GM23248 (cell line): ENCODE measurements around the gene ZNF785. TPM values are rescaled to one million over a fixed set of nuclear protein-coding genes. Genes with fewer than 3 reads are reported as not detected.
"Not testable (repeated sequence)": the region's sequence is repeated elsewhere in the genome, so short reads cannot be mapped to it uniquely, and the experiment has no call there.

Experiments used
- DNase-seq: peaks from one replicate; pipeline ENCODE4 v3.0.0-alpha.2; 2015
- H2AFZ ChIP-seq: fragments of 200-600 bp; sonication (generic); 2 replicates; pipeline ENCODE4 v1.6.1; 2016; ENCODE audit warnings: antibody characterized with exemption
- H3F3A ChIP-seq: fragments of 200-600 bp; sonication (generic); 2 replicates; pipeline ENCODE4 v1.6.1; 2016; ENCODE audit warnings: mild to moderate bottlenecking, antibody characterized with exemption, mixed run types; ENCODE audit not compliant: insufficient read depth
- H3K27ac ChIP-seq: fragments of 200-600 bp; sonication (generic); 2 replicates; pipeline ENCODE4 v1.5.1; 2016; ENCODE audit warnings: mild to moderate bottlenecking
- H3K27me3 ChIP-seq: fragments of 200-600 bp; sonication (generic); replicated peaks from 2 replicates; pipeline ENCODE4 v1.6.1; 2016; ENCODE audit warnings: mild to moderate bottlenecking; ENCODE audit not compliant: insufficient read depth
- H3K36me3 ChIP-seq: fragments of 200-600 bp; sonication (generic); 2 replicates; pipeline ENCODE4 v1.6.1; 2016; ENCODE audit warnings: low read depth, mild to moderate bottlenecking
- H3K4me1 ChIP-seq: fragments of 200-600 bp; sonication (generic); 2 replicates; pipeline ENCODE4 v1.6.1; 2016; ENCODE audit warnings: mild to moderate bottlenecking; ENCODE audit not compliant: insufficient read depth
- H3K4me2 ChIP-seq: fragments of 200-600 bp; sonication (generic); one replicate; pipeline ENCODE4 v1.6.1; 2016; ENCODE audit warnings: mild to moderate bottlenecking; ENCODE audit not compliant: unreplicated experiment
- H3K4me3 ChIP-seq: fragments of 200-600 bp; sonication (generic); 2 replicates; pipeline ENCODE4 v1.5.1; 2016; ENCODE audit warnings: mild to moderate bottlenecking
- H3K79me2 ChIP-seq: fragments of 200-600 bp; sonication (generic); 2 replicates; pipeline ENCODE4 v1.6.1; 2016; ENCODE audit warnings: mild to moderate bottlenecking; ENCODE audit not compliant: insufficient read depth
- H3K9ac ChIP-seq: fragments of 200-600 bp; sonication (generic); 2 replicates; pipeline ENCODE4 v1.6.1; 2016; ENCODE audit warnings: mild to moderate bottlenecking
- H3K9me2 ChIP-seq: fragments of 200-600 bp; sonication (generic); 2 replicates; pipeline ENCODE4 v1.6.1; 2016; ENCODE audit warnings: mixed run types, mild to moderate bottlenecking, moderate library complexity; ENCODE audit not compliant: insufficient read depth
- H3K9me3 ChIP-seq: fragments of 200-600 bp; sonication (generic); one replicate; pipeline ENCODE4 v1.6.1; 2017; ENCODE audit warnings: low read depth
- H4K20me1 ChIP-seq: fragments of 200-600 bp; sonication (generic); 2 replicates; pipeline ENCODE4 v1.6.0; 2016; ENCODE audit not compliant: insufficient read depth
- EZH2 ChIP-seq: fragments of 200-600 bp; sonication (generic); IDR thresholded peaks from 2 replicates; pipeline ENCODE4 v1.6.1; 2018; ENCODE audit warnings: antibody characterized with exemption, mild to moderate bottlenecking; ENCODE audit not compliant: insufficient read depth, poor library complexity, severe bottlenecking
- EZH2phosphoT487 ChIP-seq: fragments of 200-600 bp; sonication (generic); IDR thresholded peaks from 2 replicates; pipeline ENCODE4 v1.6.1; 2018; ENCODE audit warnings: antibody characterized with exemption, moderate library complexity, mild to moderate bottlenecking, low read depth; ENCODE audit not compliant: insufficient read depth
- WGBS, 2 experiments: methylation state at CpG; one replicate each; pipeline ENCODE4 v1.1.6; 2015 to 2017; ENCODE audit warnings: low lambda C conversion rate in 2 of 2, low coverage in 1 of 2; ENCODE audit errors: missing lambda C conversion rate in 2 of 2; 5-methylcytosine and 5-hydroxymethylcytosine counted together
- in situ Hi-C: fragments of 300-500 bp; cut with MboI; formaldehyde crosslinking; loops from 2 replicates; pipeline ENCODE4 v1.15.0; 2020
- polyA plus RNA-seq: library from polyadenylated mRNA; unstranded; fragments of >200 nt; fragmentation: Nextera tagmentation; extraction: Ambion mirVana; gene quantifications from 2 replicates; pipeline ENCODE4 v1.2.1, GENCODE V29; 2016
- total RNA-seq: library from RNA; depleted of rRNA; stranded (reverse); fragments of >200 nt; shearing (Covaris generic); gene quantifications from 2 replicates; pipeline ENCODE4 v1.2.3, GENCODE V29; 2014

The ZNF785 gene
- total and polyA plus RNA-seq, 2 experiments from 2014 or later = 6.9 to 9.0 TPM

DNA sequence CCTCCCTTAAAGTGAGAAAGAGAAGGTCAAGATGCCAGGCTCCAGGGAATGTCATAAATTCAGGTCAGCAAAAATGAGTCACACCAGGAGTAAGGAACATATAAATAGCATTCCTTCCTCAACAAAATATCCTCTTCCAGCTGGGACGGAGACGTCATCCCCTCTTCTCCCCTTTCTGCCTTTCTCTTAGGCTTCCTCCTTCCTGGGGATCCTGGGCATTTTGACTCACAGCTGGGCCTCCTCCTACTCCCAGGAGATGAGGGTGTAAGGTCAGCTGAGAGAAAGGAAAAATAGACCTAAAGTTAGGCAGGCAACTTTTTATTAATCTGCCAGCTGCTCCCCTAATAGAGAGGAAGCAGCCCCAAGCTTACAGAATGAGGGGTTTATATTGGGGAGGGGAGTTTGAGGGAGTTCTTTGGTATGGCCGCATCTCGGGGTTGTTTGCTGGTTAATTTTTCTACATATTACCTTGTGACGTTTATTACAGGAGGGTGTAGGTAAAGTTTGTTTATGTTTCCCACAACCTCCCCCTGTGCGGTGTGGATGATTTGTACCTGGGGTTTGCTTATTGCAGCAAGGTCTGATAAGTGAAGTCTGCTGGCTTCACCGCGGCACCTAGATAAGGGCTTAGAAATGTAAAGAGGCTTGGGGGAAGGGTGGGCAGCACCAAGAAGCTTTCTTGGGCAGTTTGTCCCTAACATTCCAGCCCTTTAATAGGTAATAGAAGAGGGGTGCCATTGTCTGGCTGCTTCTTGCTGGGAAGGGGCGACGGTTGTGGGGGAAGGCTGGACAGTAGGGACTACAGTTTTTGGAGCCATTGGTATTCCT is 43.8 kb downstream of the ZNF785 start:
- in situ Hi-C loops = no loop called here
- no peak overlapping the region for H3K4me3 ChIP-seq
- H3K4me2 ChIP-seq = no peak overlapping the region
- peak overlapping the region; percentile 53 for H2AFZ ChIP-seq
- no peak overlapping the region for H3K27ac ChIP-seq
- H3K36me3 ChIP-seq = no peaks in the 10 kb centered on the region
- peak; percentile 61 for DNase-seq
- no peaks in the 10 kb centered on the region for H4K20me1 ChIP-seq
- H3K4me1 ChIP-seq = peaks cover 5% of the 10 kb centered on the region; the same call in 1 of the 2 replicates
- no peaks in the 10 kb centered on the region for H3K79me2 ChIP-seq
- H3K27me3 ChIP-seq = no peaks in the 10 kb centered on the region
- 32 to 43% methylated on average over 10 of the region's 10 CpGs for WGBS, 2 experiments
- H3K9ac ChIP-seq = no peak overlapping the region
- no peaks in the 10 kb centered on the region for H3F3A ChIP-seq
- TF ChIP-seq EZH2phosphoT487 = no peak
- TF ChIP-seq EZH2 = no peak
- H3K9me3 ChIP-seq = no peaks in the 10 kb centered on the region
- no peaks in the 10 kb centered on the region for H3K9me2 ChIP-seq

DNA sequence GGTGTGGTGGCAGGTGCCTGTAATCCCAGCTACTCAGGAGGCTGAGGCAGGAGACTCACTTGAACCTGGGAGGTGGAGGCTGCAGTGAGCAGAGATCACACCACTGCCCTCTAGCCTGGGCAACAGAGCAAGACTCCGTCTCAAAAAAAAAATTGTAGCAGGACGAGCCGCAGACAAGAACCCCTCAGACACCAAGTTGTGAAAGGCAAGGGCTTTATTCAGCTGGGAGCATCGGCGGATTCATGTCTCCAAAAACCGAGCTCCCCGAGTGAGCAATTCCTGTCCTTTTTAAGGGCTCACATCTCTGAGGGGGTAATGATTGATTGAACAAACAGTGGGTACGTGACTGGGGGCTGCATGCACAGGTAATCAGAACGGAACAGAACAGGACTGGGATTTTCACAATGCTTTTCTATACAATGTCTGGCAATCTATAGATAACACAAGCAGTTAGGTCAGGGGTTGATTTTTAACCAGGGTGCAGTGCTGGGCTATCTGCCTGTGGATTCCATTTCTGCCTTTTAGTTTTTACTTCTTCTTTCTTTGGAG is 44.5 kb downstream of the ZNF785 start:
- in situ Hi-C loops, H3K27ac ChIP-seq, H3K4me2 ChIP-seq, DNase-seq, H3K79me2 ChIP-seq, H4K20me1 ChIP-seq, H3K9ac ChIP-seq, H3K4me3 ChIP-seq, H3K9me3 ChIP-seq, H3K4me1 ChIP-seq, H3F3A ChIP-seq, H3K36me3 ChIP-seq, H3K9me2 ChIP-seq, H3K27me3 ChIP-seq: not testable (repeated sequence)
- WGBS, 2 experiments = 91 to 95% methylated on average over 9 of the region's 9 CpGs
- H2AFZ ChIP-seq = peak overlapping the region; percentile 53; the same call in 1 of the 2 replicates

DNA sequence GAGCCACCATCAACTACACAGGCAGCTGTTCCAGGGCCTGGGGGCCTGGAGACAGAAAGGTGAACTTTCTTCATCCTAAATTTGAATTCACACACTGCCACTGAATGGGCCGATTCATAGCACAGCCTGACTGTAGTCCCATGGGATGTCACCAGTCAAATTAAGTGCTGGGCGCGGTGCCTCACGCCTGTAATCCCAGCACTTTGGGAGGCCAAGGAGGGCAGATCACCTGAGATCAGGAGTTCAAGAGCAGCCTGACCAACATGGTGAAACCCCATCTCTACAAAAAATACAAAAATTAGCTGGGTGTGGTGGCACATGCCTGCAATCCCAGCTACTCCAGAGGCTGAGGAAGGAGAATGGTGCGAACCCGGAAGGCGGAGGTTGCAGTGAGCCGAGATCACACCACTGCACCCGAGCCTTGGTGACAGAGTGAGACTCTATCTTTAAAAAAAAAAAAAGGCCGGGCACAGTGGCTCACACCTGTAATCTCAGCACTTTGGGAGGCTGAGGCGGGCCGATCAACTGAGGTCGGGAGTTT is 45.4 kb downstream of the ZNF785 start:
- H3K79me2 ChIP-seq, H3K4me1 ChIP-seq, H3K4me2 ChIP-seq, DNase-seq, H4K20me1 ChIP-seq, H3K9me2 ChIP-seq, H3K9me3 ChIP-seq, H3K27me3 ChIP-seq, H2AFZ ChIP-seq, H3K27ac ChIP-seq, H3K36me3 ChIP-seq, in situ Hi-C loops, H3F3A ChIP-seq, H3K9ac ChIP-seq, H3K4me3 ChIP-seq: not testable (repeated sequence)
- WGBS, 2 experiments = 90 to 93% methylated on average over 13 of the region's 13 CpGs

DNA sequence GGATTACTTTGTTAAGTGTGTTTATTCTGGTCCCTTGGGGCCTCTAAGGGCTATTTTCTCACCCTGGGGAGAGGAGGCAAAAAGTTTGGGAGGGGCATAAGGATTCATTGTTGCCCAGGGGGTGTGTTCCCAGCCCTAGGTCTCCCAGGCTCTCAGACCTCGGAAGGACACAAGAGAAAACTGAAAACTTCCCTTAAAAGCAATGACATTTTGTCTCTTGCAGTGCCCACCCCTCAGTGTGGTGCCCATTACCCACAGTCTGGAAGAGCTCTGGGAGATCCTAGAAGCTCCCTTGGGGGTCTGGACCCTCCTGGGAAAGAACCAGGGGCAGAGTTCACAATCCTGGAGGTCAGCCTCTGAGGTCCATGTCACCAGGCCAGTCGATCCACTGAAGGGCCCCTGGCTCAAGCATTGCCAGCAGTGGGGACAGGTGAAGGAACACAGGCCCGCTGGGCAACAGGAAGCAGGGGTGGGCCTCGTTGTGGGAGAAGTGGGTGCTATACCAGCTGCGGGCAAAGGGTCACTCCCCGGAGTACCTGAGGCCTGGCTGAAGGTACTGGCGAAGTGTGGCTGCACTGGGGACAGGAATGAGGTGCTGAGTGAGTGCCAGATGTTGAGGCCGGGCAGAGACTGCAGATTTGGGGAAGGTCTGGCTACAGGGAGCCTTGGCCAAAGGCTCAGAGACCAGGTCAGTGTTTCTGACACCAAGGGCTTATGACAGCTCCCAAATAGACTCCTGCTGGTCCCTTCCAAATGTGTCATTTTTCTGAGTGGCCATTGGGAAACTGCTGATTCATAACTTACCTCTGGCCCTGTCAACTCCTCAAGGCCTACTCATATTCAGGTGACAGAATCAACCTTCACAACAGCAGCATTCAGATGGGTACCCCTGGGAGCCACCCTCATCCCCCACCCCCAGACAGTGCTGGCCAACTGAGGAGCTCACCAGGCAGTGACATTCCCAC is 46.2 kb downstream of the ZNF785 start:
- no peaks in the 10 kb centered on the region for H3K27me3 ChIP-seq
- in situ Hi-C loops = no loop called here
- WGBS, 2 experiments = 62 to 63% methylated on average over 8 of the region's 8 CpGs
- peaks cover 3% of the 10 kb centered on the region; the same call in 1 of the 2 replicates for H3K79me2 ChIP-seq
- no peak overlapping the region for H3K4me2 ChIP-seq
- H3K9me3 ChIP-seq = no peaks in the 10 kb centered on the region
- no peaks in the 10 kb centered on the region for H4K20me1 ChIP-seq
- no peak overlapping the region for H2AFZ ChIP-seq
- DNase-seq = no peak
- no peaks in the 10 kb centered on the region for H3F3A ChIP-seq
- H3K27ac ChIP-seq = no peak overlapping the region
- no peak for TF ChIP-seq EZH2phosphoT487
- TF ChIP-seq EZH2 = no peak
- no peak overlapping the region for H3K9ac ChIP-seq
- H3K4me3 ChIP-seq = no peak overlapping the region
- H3K4me1 ChIP-seq = peaks cover 5% of the 10 kb centered on the region; the same call in 1 of the 2 replicates
- no peaks in the 10 kb centered on the region for H3K9me2 ChIP-seq
- H3K36me3 ChIP-seq = no peaks in the 10 kb centered on the region

DNA sequence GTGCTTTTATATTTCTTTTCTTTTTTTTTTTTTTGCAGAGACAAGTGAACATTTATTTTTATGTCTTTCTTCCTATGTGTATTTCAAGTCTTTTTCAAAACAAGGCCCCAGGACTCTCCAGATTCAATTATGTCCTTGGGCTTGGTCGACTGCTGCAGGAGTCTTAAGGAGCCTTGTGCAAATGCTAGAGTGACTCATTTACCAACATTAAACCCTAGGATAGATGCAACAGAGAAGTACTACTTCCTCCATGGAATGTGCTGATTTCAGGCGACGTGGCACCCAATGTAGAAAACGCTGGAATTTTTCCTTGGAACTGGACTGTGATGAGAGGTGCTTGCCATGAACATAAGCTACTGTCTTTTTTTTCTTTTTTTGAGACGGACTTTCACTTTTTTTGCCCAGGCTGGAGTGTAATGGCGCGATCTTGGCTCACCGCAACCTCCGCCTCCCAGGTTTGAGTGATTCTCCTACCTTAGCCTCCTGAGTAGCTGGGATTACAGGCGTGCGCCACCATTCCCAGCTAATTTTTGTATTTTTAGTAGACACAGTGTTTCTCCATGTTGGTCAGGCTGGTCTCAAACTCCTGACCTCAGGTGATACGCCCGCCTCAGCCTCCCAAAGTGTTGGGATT is 49.0 kb downstream of the ZNF785 start:
- H3K9me2 ChIP-seq, H3K27me3 ChIP-seq, H4K20me1 ChIP-seq, H3K4me2 ChIP-seq, H3K9ac ChIP-seq, H3K36me3 ChIP-seq, H3K4me1 ChIP-seq, H3K4me3 ChIP-seq, H3F3A ChIP-seq, DNase-seq, H3K9me3 ChIP-seq, in situ Hi-C loops, H3K27ac ChIP-seq: not testable (repeated sequence)
- H2AFZ ChIP-seq = peak overlapping the region; percentile 96; the same call in 1 of the 2 replicates
- peaks cover 21% of the 10 kb centered on the region for H3K79me2 ChIP-seq
- 86 to 91% methylated on average over 13 of the region's 13 CpGs for WGBS, 2 experiments
